ENCODE results near the gene ERI3. TPM values are rescaled to one million over a fixed set of nuclear protein-coding genes. Genes with fewer than 3 reads are reported as not detected.

ERI3 gene
- polyA plus RNA-seq, 1 donor from 2014 or later = 92.5 TPM

- Histone ChIP-seq H3K36me3 (ENCODE audit: insufficient read depth, low read length) (no peaks in the 10 kb centered on the region), H3K27ac (ENCODE audit: low read length) (no peak overlapping the region)
Observed at GRCh38 chr1:44275296-44275962, 79.6 kb downstream of the ERI3 start.

DNA sequence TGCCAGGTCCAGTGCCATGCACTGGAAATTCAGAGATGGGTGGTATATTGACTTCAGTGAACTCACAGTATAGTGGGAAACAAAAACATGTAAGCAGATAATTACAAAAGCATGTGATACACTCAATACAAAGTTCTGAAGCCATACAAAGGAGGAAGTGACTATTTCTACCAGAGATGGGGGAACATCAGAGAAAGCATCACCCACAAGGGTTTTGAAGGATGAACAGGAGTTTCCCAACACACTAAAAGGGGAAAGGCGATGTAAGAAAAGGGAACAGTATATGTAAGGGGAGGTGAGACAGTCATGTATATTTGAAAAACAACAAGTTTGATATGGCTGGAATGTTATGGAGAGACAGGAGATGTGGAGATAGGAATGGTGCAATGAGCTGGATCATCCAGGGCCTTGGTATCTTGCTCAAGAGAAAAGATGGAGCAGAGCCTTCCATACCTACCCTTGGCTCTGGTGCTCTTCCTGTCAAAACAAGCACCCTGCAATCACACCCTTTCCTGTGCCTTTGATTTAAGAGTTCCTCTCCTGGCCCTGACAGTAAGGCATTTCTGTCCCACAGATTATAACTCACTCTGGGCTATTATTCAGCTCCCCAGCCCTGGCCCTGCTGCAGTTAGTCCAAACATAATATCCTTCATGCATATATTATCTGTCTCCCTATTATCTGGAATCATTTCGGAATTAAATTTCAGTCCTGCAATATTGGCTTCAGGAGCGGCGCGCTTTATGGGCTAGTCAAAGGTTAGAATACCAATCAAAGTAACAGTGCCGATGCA lies 81.3 kb downstream of the ERI3 start:
- H3K4me3 ChIP-seq (ENCODE audit: low read length) = no peak overlapping the region
- no peak overlapping the region for H2AFZ ChIP-seq (ENCODE audit: low read depth, low read length)
- no peak overlapping the region for H3K9ac ChIP-seq (ENCODE audit: low read length)
- H3K9me3 ChIP-seq (ENCODE audit: low read length) = no peaks in the 10 kb centered on the region
- no peak overlapping the region for H3K27ac ChIP-seq (ENCODE audit: low read length)
- H4K20me1 ChIP-seq (ENCODE audit: insufficient read depth) = no peaks in the 10 kb centered on the region
- H3K79me2 ChIP-seq (replicated peaks; ENCODE audit: insufficient read depth, low read length) = no peaks in the 10 kb centered on the region
- no peaks in the 10 kb centered on the region for H3F3A ChIP-seq (ENCODE audit: insufficient read depth, low read length, poor library complexity, severe bottlenecking)
- no peaks in the 10 kb centered on the region for H3K27me3 ChIP-seq (ENCODE audit: insufficient read depth, low read depth, low read length)
- H3K36me3 ChIP-seq (ENCODE audit: insufficient read depth, low read length) = no peaks in the 10 kb centered on the region
- H3K9me2 ChIP-seq (ENCODE audit: insufficient read depth, low read length) = no peaks in the 10 kb centered on the region
- no peak overlapping the region for H3K4me2 ChIP-seq (ENCODE audit: low read length)
- no peak for TF ChIP-seq RAD21 (conservative IDR thresholded peaks at IDR 0.05)
- no peak for TF ChIP-seq MXI1 (conservative IDR thresholded peaks at IDR 0.05; ENCODE audit: poor library complexity, severe bottlenecking)
- TF ChIP-seq, protein P1, sequence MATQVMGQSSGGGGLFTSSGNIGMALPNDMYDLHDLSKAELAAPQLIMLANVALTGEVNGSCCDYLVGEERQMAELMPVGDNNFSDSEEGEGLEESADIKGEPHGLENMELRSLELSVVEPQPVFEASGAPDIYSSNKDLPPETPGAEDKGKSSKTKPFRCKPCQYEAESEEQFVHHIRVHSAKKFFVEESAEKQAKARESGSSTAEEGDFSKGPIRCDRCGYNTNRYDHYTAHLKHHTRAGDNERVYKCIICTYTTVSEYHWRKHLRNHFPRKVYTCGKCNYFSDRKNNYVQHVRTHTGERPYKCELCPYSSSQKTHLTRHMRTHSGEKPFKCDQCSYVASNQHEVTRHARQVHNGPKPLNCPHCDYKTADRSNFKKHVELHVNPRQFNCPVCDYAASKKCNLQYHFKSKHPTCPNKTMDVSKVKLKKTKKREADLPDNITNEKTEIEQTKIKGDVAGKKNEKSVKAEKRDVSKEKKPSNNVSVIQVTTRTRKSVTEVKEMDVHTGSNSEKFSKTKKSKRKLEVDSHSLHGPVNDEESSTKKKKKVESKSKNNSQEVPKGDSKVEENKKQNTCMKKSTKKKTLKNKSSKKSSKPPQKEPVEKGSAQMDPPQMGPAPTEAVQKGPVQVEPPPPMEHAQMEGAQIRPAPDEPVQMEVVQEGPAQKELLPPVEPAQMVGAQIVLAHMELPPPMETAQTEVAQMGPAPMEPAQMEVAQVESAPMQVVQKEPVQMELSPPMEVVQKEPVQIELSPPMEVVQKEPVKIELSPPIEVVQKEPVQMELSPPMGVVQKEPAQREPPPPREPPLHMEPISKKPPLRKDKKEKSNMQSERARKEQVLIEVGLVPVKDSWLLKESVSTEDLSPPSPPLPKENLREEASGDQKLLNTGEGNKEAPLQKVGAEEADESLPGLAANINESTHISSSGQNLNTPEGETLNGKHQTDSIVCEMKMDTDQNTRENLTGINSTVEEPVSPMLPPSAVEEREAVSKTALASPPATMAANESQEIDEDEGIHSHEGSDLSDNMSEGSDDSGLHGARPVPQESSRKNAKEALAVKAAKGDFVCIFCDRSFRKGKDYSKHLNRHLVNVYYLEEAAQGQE (IDR thresholded peaks at IDR 0.05; ENCODE audit: borderline replicate concordance) = no peak
- no peak for TF ChIP-seq SMC3 (conservative IDR thresholded peaks at IDR 0.05; ENCODE audit: poor library complexity)
- TF ChIP-seq TAF1 (IDR thresholded peaks at IDR 0.05; ENCODE audit: low read depth) = no peak
- TF ChIP-seq POLR2AphosphoS5 (IDR thresholded peaks at IDR 0.05) = no peak
- no peak for TF ChIP-seq EZH2 (IDR thresholded peaks at IDR 0.05; ENCODE audit: borderline replicate concordance, insufficient read depth, low read length, poor library complexity, severe bottlenecking)
- no peak for TF ChIP-seq EP300 (conservative IDR thresholded peaks at IDR 0.05; ENCODE audit: poor library complexity, severe bottlenecking)

More at GRCh38 chr1:44275296-44275962, 79.6 kb downstream of the ERI3 start:
- no peaks in the 10 kb centered on the region for H3K79me2 ChIP-seq (replicated peaks; ENCODE audit: insufficient read depth, low read length)
- H3F3A ChIP-seq (ENCODE audit: insufficient read depth, low read length, poor library complexity, severe bottlenecking) = no peaks in the 10 kb centered on the region
- H2AFZ ChIP-seq (ENCODE audit: low read depth, low read length) = no peak overlapping the region
- no peaks in the 10 kb centered on the region for H4K20me1 ChIP-seq (ENCODE audit: insufficient read depth)
- no peak overlapping the region for H3K4me2 ChIP-seq (ENCODE audit: low read length)
- H3K4me3 ChIP-seq (ENCODE audit: low read length) = no peak overlapping the region
- H3K9ac ChIP-seq (ENCODE audit: low read length) = no peak overlapping the region
- no peaks in the 10 kb centered on the region for H3K9me3 ChIP-seq (ENCODE audit: low read length)
- H3K27me3 ChIP-seq (ENCODE audit: insufficient read depth, low read depth, low read length) = no peaks in the 10 kb centered on the region
- TF ChIP-seq SMC3 (conservative IDR thresholded peaks at IDR 0.05; ENCODE audit: poor library complexity) = no peak
- TF ChIP-seq RAD21 (conservative IDR thresholded peaks at IDR 0.05) = no peak
- TF ChIP-seq TAF1 (IDR thresholded peaks at IDR 0.05; ENCODE audit: low read depth) = no peak
- TF ChIP-seq, protein P2, sequence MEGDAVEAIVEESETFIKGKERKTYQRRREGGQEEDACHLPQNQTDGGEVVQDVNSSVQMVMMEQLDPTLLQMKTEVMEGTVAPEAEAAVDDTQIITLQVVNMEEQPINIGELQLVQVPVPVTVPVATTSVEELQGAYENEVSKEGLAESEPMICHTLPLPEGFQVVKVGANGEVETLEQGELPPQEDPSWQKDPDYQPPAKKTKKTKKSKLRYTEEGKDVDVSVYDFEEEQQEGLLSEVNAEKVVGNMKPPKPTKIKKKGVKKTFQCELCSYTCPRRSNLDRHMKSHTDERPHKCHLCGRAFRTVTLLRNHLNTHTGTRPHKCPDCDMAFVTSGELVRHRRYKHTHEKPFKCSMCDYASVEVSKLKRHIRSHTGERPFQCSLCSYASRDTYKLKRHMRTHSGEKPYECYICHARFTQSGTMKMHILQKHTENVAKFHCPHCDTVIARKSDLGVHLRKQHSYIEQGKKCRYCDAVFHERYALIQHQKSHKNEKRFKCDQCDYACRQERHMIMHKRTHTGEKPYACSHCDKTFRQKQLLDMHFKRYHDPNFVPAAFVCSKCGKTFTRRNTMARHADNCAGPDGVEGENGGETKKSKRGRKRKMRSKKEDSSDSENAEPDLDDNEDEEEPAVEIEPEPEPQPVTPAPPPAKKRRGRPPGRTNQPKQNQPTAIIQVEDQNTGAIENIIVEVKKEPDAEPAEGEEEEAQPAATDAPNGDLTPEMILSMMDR (IDR thresholded peaks at IDR 0.05; ENCODE audit: poor library complexity, severe bottlenecking) = no peak
- TF ChIP-seq MXI1 (conservative IDR thresholded peaks at IDR 0.05; ENCODE audit: poor library complexity, severe bottlenecking) = no peak
- no peak for TF ChIP-seq POLR2AphosphoS5 (IDR thresholded peaks at IDR 0.05)
- TF ChIP-seq, protein P1 (IDR thresholded peaks at IDR 0.05; ENCODE audit: borderline replicate concordance) = no peak
- no peak for TF ChIP-seq EZH2 (IDR thresholded peaks at IDR 0.05; ENCODE audit: borderline replicate concordance, insufficient read depth, low read length, poor library complexity, severe bottlenecking)
- no peak for TF ChIP-seq EP300 (conservative IDR thresholded peaks at IDR 0.05; ENCODE audit: poor library complexity, severe bottlenecking)
- no peaks in the 10 kb centered on the region for H3K9me2 ChIP-seq (ENCODE audit: insufficient read depth, low read length)
